HEK293T (cell line): Measurements from ENCODE around the gene DUSP5.

Experiments
- CTCF ChIA-PET: fragments of 350-600 bp; formaldehyde crosslinking; extraction: SDS; loops from one replicate; lab custom pipeline; 2021; ENCODE audit warnings: antibody characterized with exemption, inconsistent platforms; lab: Yijun Ruan, JAX
- POLR2A ChIA-PET: fragments of 350-600 bp; formaldehyde crosslinking; extraction: SDS; loops from one replicate; lab custom pipeline; 2020; ENCODE audit warnings: antibody characterized with exemption, inconsistent platforms; lab: Yijun Ruan, JAX
- DNase-seq: peaks from one replicate; pipeline ENCODE4 v3.0.0; 2012; ENCODE audit warnings: mixed read lengths; ENCODE audit errors: extremely low spot score
- ARNT ChIP-seq: fragments of 450-650 bp; IDR thresholded peaks from 2 replicates; pipeline ENCODE4 v1.6.1; 2017; ENCODE audit warnings: mild to moderate bottlenecking
- BHLHE40 ChIP-seq: fragments of 450-650 bp; IDR thresholded peaks from 2 replicates; pipeline ENCODE4 v1.6.1; 2016; ENCODE audit warnings: mild to moderate bottlenecking, moderate library complexity, borderline replicate concordance
- CTBP1 ChIP-seq: fragments of 450-650 bp; IDR thresholded peaks from 2 replicates; pipeline ENCODE4 v1.6.1; 2016; ENCODE audit warnings: borderline replicate concordance
- ELF4 ChIP-seq: fragments of 450-650 bp; IDR thresholded peaks from 2 replicates; pipeline ENCODE4 v1.6.1; 2017; ENCODE audit warnings: antibody characterized with exemption
- FOXA1 ChIP-seq: fragments of 450-650 bp; IDR thresholded peaks from 2 replicates; pipeline ENCODE4 v1.6.1; 2016; ENCODE audit warnings: mild to moderate bottlenecking
- FOXK2 ChIP-seq: fragments of 450-650 bp; IDR thresholded peaks from 2 replicates; pipeline ENCODE4 v1.6.1; 2016; ENCODE audit warnings: mild to moderate bottlenecking
- FOXM1 ChIP-seq: fragments of 450-650 bp; IDR thresholded peaks from 2 replicates; pipeline ENCODE4 v1.6.1; 2017; ENCODE audit warnings: mild to moderate bottlenecking, borderline replicate concordance
- HDGF ChIP-seq: fragments of 450-650 bp; IDR thresholded peaks from 2 replicates; pipeline ENCODE4 v1.6.1; 2017; ENCODE audit warnings: antibody characterized with exemption, borderline replicate concordance
- L3MBTL2 ChIP-seq: fragments of 450-650 bp; conservative IDR thresholded peaks from 2 replicates; pipeline ENCODE4 v1.6.1; 2016; ENCODE audit warnings: mild to moderate bottlenecking
- LEF1 ChIP-seq: fragments of 450-650 bp; IDR thresholded peaks from 2 replicates; pipeline ENCODE4 v1.6.1; 2017; ENCODE audit warnings: mild to moderate bottlenecking, borderline replicate concordance
- NFRKB ChIP-seq: fragments of 450-650 bp; IDR thresholded peaks from 2 replicates; pipeline ENCODE4 v1.6.1; 2016; ENCODE audit warnings: mild to moderate bottlenecking, moderate library complexity
- SP1 ChIP-seq: fragments of 450-650 bp; IDR thresholded peaks from 2 replicates; pipeline ENCODE4 v1.6.1; 2017
- SUZ12 ChIP-seq: fragments of 450-650 bp; IDR thresholded peaks from 2 replicates; pipeline ENCODE4 v1.6.1; 2016; ENCODE audit warnings: mild to moderate bottlenecking
- ZNF384 ChIP-seq: fragments of 450-650 bp; IDR thresholded peaks from 2 replicates; pipeline ENCODE4 v1.6.1; 2016
- TF ChIP-seq, protein P1 (sequence below): fragments of 450-650 bp; IDR thresholded peaks from 2 replicates; pipeline ENCODE4 v1.6.1; 2016

The DUSP5 gene

DNA sequence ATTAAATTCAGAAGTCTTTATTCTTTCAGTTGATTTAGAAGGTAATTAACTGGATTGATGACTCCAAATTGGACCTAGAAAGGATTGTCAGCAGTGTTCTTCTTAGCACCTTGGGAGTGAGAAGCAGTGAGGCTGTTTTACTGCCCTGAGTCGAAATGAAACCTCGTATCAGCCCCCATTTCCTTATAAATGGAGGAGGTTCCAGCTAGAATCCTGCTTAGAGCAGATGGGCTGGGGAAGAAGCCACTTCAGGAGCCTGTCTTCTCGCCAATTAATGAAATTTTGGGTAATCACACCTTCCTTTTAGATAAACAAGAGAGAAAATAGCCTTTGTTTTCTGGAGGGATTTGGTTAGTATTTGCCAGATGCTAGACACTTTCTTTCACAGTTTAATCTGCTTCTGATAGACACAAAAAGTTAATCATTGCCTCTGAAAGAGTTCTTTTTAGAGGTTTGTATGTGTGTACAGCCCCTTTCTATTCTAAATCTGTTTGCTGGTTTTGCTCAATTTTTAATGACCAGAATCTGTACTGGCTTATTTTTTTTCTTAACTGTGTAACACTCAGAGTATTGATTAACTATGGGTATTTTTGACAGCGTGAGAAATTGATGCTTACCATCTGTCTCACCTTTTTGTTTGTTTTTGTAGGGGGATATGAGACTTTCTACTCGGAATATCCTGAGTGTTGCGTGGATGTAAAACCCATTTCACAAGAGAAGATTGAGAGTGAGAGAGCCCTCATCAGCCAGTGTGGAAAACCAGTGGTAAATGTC lies 4.6 kb downstream of the DUSP5 start:
- ChIA-PET CTCF (no interaction called here), POLR2A (interaction anchor here (1.5 kb wide), 1 partner anchor 10 kb away, joined by 6 read pairs; no protein-coding TSS in a partner anchor)
- TF ChIP-seq BHLHE40 (no peak), FOXK2 (no peak)
- DNase-seq: no peak

DNA sequence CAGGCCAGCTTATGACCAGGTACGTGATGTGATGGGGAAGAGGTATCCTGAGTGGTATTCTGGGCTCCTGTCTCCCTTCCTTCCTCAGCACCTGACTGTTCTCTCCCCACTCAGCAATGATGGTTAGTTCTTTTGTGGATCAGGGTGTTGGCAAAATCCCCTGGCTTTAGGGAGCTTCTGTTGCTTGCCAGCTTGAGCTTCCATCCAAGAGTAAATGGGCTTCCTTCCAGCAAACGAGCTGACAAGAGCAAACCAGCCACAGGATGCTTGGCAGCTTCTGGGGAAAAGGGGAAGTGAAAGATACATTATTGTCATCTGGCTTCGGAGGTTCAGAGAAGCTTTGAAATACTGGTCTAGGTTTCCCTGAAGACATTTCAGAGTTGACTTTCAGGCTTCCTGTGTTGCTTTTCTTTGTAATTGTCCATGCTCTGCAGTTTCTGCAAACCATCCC lies 5.2 kb downstream of the DUSP5 start:
- CTCF ChIA-PET: no interaction called here
- no peak for TF ChIP-seq ZNF384
- no peak for TF ChIP-seq HDGF
- no peak for TF ChIP-seq ELF4
- no peak for TF ChIP-seq SUZ12
- no peak for TF ChIP-seq L3MBTL2
- no peak for TF ChIP-seq LEF1
- TF ChIP-seq FOXK2: no peak
- TF ChIP-seq, protein P1, sequence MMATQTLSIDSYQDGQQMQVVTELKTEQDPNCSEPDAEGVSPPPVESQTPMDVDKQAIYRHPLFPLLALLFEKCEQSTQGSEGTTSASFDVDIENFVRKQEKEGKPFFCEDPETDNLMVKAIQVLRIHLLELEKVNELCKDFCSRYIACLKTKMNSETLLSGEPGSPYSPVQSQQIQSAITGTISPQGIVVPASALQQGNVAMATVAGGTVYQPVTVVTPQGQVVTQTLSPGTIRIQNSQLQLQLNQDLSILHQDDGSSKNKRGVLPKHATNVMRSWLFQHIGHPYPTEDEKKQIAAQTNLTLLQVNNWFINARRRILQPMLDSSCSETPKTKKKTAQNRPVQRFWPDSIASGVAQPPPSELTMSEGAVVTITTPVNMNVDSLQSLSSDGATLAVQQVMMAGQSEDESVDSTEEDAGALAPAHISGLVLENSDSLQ: no peak
- no peak for TF ChIP-seq FOXM1
- no peak for TF ChIP-seq ARNT
- POLR2A ChIA-PET: no interaction called here
- DNase-seq: no peak

DNA sequence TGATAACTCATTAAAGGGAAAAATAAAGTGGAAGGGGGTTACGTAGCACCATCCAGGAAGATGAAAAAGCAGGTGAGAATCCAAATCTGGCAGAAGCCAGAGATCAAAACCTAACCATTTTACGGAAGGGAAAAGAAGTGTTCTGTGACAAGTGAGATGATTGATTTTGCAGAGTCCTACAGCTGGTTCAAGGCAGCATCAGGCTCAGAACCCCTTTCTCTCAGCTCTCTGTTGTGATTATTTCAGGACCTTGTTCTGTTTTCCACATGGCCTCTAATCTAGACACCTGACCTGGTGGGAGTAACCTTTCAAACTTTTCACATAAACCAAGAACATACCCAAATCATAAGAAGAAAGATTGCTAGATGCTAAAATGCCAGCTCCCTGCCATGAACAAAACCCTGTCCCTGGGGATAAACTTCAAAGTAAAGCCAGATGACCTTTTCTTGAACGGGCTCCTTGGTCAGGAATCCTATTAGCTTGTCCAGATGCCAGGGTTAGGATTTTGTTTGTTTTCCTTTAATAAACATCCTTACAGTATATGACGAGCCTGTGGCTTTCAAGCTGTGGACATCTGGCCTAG lies 5.9 kb downstream of the DUSP5 start:
- ChIA-PET CTCF (interaction anchor here (0.5 kb wide), 1 partner anchor 25 kb away, joined by 4 read pairs; no protein-coding TSS in a partner anchor), POLR2A (no interaction called here)
- TF ChIP-seq CTBP1 (no peak), NFRKB (no peak), ARNT (no peak), LEF1 (no peak), SP1 (no peak), FOXK2 (no peak), HDGF (no peak)
- TF ChIP-seq, protein P1: no peak
- DNase-seq: no peak

DNA sequence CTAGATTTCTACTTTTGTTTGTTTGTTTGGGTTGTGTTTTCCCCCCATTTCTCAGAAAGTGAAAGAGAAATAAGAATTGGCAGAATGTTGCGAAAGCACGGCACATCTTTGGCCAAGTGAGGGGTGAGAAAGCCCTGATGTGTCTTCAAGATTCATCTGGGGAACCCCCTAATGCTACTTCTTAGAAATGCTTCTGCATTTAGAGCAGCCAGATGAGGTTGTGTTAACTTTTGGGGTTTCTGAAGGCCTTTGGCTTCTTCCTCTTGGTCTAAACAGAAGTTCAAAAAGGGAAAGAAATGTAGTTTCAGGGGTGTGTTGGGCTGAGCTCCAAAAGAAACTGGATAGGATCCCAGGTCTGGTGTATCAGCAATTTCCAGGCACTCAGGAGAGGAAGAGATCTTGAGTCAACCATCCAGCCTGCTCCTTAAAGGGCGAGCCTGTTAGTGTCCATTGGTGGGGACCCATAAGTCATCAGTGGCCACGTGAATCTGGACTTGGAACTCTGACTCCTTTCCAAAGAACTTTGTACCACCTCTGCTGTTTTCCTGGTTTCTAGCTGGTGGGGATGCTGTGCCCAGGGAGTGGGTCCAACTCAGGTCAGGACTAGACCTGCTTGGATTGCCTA lies 6.5 kb downstream of the DUSP5 start:
- POLR2A ChIA-PET: no interaction called here
- TF ChIP-seq, protein P1: no peak
- TF ChIP-seq L3MBTL2: no peak
- no peak for TF ChIP-seq ZNF384
- no peak for TF ChIP-seq SP1
- no peak for TF ChIP-seq SUZ12
- TF ChIP-seq CTBP1: no peak
- no peak for TF ChIP-seq NFRKB
- TF ChIP-seq ARNT: no peak
- TF ChIP-seq FOXK2: no peak
- no peak for TF ChIP-seq FOXM1
- no peak for DNase-seq
- CTCF ChIA-PET: interaction anchor here (0.5 kb wide), 1 partner anchor 26 kb away, joined by 4 read pairs; no protein-coding TSS in a partner anchor

DNA sequence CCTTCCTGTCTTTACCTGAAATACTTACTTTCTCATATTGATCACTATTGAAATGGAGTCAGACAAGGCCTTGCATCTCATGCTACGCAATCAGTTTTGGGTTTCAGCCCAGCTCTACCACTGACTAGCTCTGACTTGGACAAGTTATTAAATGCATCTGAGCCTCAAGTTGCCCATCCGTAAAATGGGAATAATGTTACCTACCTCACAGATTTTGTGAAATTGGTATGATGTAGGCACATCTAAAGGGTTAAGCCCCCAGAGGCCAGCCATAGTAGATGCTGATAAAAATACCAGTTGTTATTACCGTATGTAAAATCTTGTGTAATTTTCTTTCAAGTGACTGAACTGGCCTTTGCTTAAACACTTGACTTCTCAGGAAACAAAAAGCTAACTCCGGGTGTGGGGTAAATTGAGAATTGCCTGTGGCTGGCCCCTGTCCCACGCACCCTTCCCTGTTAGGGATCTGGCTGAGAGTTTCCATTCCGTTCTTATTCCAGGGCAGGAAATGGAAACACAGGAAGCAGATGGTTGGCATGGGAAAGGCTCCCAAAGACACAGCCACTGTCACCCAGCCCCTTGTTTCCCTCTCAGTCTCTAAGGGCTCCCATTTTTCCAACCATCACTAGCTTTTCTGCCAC lies 7.5 kb downstream of the DUSP5 start:
- POLR2A ChIA-PET: interaction anchor here (1.2 kb wide), 1 partner anchor 10 kb away, joined by 3 read pairs; no protein-coding TSS in a partner anchor
- TF ChIP-seq ARNT (no peak), ZNF384 (no peak), BHLHE40 (no peak), FOXA1 (no peak), NFRKB (no peak), HDGF (no peak), LEF1 (no peak)
- no peak for DNase-seq
- CTCF ChIA-PET: no interaction called here

DNA sequence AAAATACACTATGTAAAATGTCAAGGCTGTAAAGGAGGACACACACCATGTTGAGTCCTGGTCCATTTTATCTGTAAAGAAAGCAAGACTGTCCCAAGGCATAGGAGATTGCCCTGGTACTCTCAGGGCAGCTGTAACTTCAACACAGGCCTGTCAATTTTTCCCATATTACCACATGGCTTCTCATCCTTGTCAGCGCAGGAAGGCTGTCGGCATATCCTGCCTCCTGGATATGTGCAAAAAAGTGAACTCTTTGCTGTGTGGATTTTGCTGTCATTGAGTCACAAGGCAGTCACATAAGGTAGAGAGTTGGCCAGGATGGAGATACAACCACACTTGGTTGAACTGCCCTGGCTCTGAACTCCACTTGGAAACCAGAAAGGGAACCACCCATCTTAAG lies 8.7 kb downstream of the DUSP5 start:
- ChIA-PET CTCF (no interaction called here), POLR2A (no interaction called here)
- TF ChIP-seq SP1 (no peak), FOXK2 (no peak), BHLHE40 (no peak)
- no peak for DNase-seq
